HepG2 (cell line): ENCODE measurements around the gene TBX18. TPM values are rescaled to one million over a fixed set of nuclear protein-coding genes. Genes with fewer than 3 reads are reported as not detected.

Source experiments
- ATAC-seq: fragments of 200-7000 bp; cut with Tn5 transposase; 3 replicates; pipeline ENCODE4 v1.9.1; 2020; ENCODE audit warnings: mild to moderate bottlenecking, moderate library complexity
- BruUV-seq: library from RNA; stranded (reverse); fragments of 400-500 nt; replicated peaks from 2 replicates; lab custom pipeline; 2021; lab: Mats Ljungman, UMichigan
- CTCF ChIA-PET: fragments of 300-600 bp; formaldehyde crosslinking; extraction: SDS; loops from one replicate; lab custom pipeline; 2021; ENCODE audit warnings: low total read pairs, inconsistent platforms, low intra/inter-chr PET ratio; lab: Yijun Ruan, JAX
- POLR2A ChIA-PET: fragments of 350-600 bp; sonication (Branson Sonifier 250); formaldehyde crosslinking; loops from one replicate; lab custom pipeline; 2020; ENCODE audit warnings: antibody characterized with exemption, inconsistent platforms; lab: Yijun Ruan, JAX
- DNase-seq: peaks from one replicate; pipeline ENCODE4 v3.0.0-alpha.2; 2015; ENCODE audit warnings: low spot score
- FAIRE-seq: peaks from 3 replicates; lab custom pipeline; 2011; peaks lifted over from hg19 to GRCh38; lab: Jason Lieb, UNC
- H2AFZ ChIP-seq: one replicate; pipeline ENCODE4 v1.6.1; 2011; ENCODE audit warnings: low read length, inconsistent platforms
- H3K27ac ChIP-seq: fragments of 300-600 bp; 3 replicates; pipeline ENCODE4 v1.8.0; 2011; ENCODE audit warnings: mixed run types, mild to moderate bottlenecking, mixed read lengths, low read length, inconsistent platforms; ENCODE audit not compliant: insufficient read depth; ENCODE audit errors: extremely low read length
- H3K27me3 ChIP-seq, 2 experiments: fragments of 200-600 bp in 1 of 2; 2 replicates in 1 of 2; 3 replicates in 1 of 2; pipeline versions ENCODE4 v1.6.0 to v1.8.0; 2011; ENCODE audit warnings: low read length in 2 of 2, mild to moderate bottlenecking in 2 of 2, moderate library complexity in 2 of 2, inconsistent platforms in 1 of 2; ENCODE audit not compliant: insufficient read depth in 2 of 2, control insufficient read depth in 1 of 2
- H3K36me3 ChIP-seq, 2 experiments: fragments of 200-600 bp in 1 of 2; replicated peaks in 1 of 2; 2 replicates in 1 of 2; 3 replicates in 1 of 2; pipeline versions ENCODE4 v1.5.1 to v1.8.0; 2011; ENCODE audit warnings: low read length in 2 of 2, inconsistent platforms in 1 of 2; ENCODE audit not compliant: insufficient read depth in 2 of 2, control insufficient read depth in 1 of 2
- H3K4me1 ChIP-seq: 2 replicates; pipeline ENCODE4 v1.5.1; 2012; ENCODE audit warnings: low read length, inconsistent platforms; ENCODE audit not compliant: insufficient read depth
- H3K4me2 ChIP-seq: 2 replicates; pipeline ENCODE4 v1.6.0; 2011; ENCODE audit warnings: low read depth, low read length, inconsistent platforms
- H3K4me3 ChIP-seq, 3 experiments: fragments of 200-600 bp in 1 of 3; sonication (generic), shearing (Covaris generic) in 1 of 3; replicated peaks in 1 of 3; 2 replicates each; pipeline ENCODE4 v1.5.1; 2011 to 2016; ENCODE audit warnings: low read length in 3 of 3, inconsistent platforms in 2 of 3, low read depth in 2 of 3, mild to moderate bottlenecking in 2 of 3, control low read depth in 1 of 3, mixed read lengths in 1 of 3; ENCODE audit not compliant: insufficient read depth in 1 of 3
- H3K79me2 ChIP-seq: one replicate; pipeline ENCODE4 v1.6.1; 2011; ENCODE audit warnings: low read length, inconsistent platforms; ENCODE audit not compliant: insufficient read depth
- H3K9ac ChIP-seq: 2 replicates; pipeline ENCODE4 v1.6.0; 2011; ENCODE audit warnings: mild to moderate bottlenecking, low read depth, low read length, inconsistent platforms; ENCODE audit not compliant: insufficient read depth
- H3K9me3 ChIP-seq: 2 replicates; pipeline ENCODE4 v1.5.1; 2012; ENCODE audit warnings: mild to moderate bottlenecking, low read length
- H4K20me1 ChIP-seq: 2 replicates; pipeline ENCODE4 v1.6.0; 2011; ENCODE audit warnings: inconsistent platforms, mild to moderate bottlenecking, low read length, moderate library complexity; ENCODE audit not compliant: insufficient read depth
- GMEB1 ChIP-seq: sonication (generic); formaldehyde crosslinking; IDR thresholded peaks from 2 replicates; pipeline ENCODE4 v1.5.1; 2020; ENCODE audit warnings: missing genetic modification reagents, mild to moderate bottlenecking, borderline replicate concordance
- GPN1 ChIP-seq: sonication (generic); formaldehyde crosslinking; IDR thresholded peaks from 2 replicates; pipeline ENCODE4 v1.5.1; 2020; ENCODE audit warnings: missing genetic modification reagents, borderline replicate concordance
- KAT8 ChIP-seq: IDR thresholded peaks from 2 replicates; pipeline ENCODE4 v1.6.1; 2016; ENCODE audit warnings: missing genetic modification reagents, missing compliant biosample characterization
- LRRFIP1 ChIP-seq: sonication (generic); formaldehyde crosslinking; conservative IDR thresholded peaks from 2 replicates; pipeline ENCODE4 v1.4.0; 2020; ENCODE audit warnings: missing genetic modification reagents
- NFAT5 ChIP-seq: sonication (generic); formaldehyde crosslinking; IDR thresholded peaks from 2 replicates; pipeline ENCODE4 v1.4.0; 2020; ENCODE audit warnings: missing genetic modification reagents
- PHF21A ChIP-seq: sonication (generic); formaldehyde crosslinking; IDR thresholded peaks from 2 replicates; pipeline ENCODE4 v1.5.0; 2020; ENCODE audit warnings: mild to moderate bottlenecking, missing genetic modification reagents
- TEF ChIP-seq: sonication (generic); formaldehyde crosslinking; IDR thresholded peaks from 2 replicates; pipeline ENCODE4 v1.5.0; 2020; ENCODE audit warnings: missing genetic modification reagents
- ZBTB14 ChIP-seq: sonication (generic); formaldehyde crosslinking; IDR thresholded peaks from 2 replicates; pipeline ENCODE4 v1.4.0; 2020; ENCODE audit warnings: missing genetic modification reagents
- ZBTB2 ChIP-seq: sonication (generic); formaldehyde crosslinking; IDR thresholded peaks from 2 replicates; pipeline ENCODE4 v1.8.0; 2022; ENCODE audit warnings: low read depth, missing genetic modification reagents
- ZNF350 ChIP-seq: sonication (generic); formaldehyde crosslinking; IDR thresholded peaks from 2 replicates; pipeline ENCODE4 v1.4.0; 2020; ENCODE audit warnings: mild to moderate bottlenecking, low read depth, missing genetic modification reagents, borderline replicate concordance
- WGBS: methylation state at CpG from one replicate; pipeline ENCODE4 v1.1.6; 2017; ENCODE audit warnings: low lambda C conversion rate; 5-methylcytosine and 5-hydroxymethylcytosine counted together
- in situ Hi-C: cut with HindIII; loops from 2 replicates; pipeline ENCODE4 v1.10.0; 2017; ENCODE audit warnings: low pct_unique_long_range_greater_than_20kb; ENCODE audit not compliant: extremely low pct_ligation_motif_present
- intact Hi-C: fragments of 100-400 bp; cut with micrococcal nuclease; formaldehyde crosslinking; loops from one replicate; pipeline ENCODE4 v1.10.0; 2022; ENCODE audit not compliant: unreplicated experiment
- polyA plus RNA-seq, 8 experiments: library from polyadenylated mRNA; depleted of rRNA in 3 of 8; stranded (reverse) in 7 of 8; unstranded in 1 of 8; fragments of >200 nt; fragmentation: Illumina TruSeq in 4 of 8; extraction: Trizol in 4 of 8; gene quantifications; 2 replicates each; pipeline versions ENCODE4 v1.2.1 to v1.2.3, GENCODE V29; 2011 to 2016; ENCODE audit warnings: low read depth in 4 of 8, missing spikeins in 1 of 8, mixed read lengths in 1 of 8; ENCODE audit not compliant: insufficient read depth in 1 of 8
- total RNA-seq, 5 experiments: library from RNA; depleted of rRNA; stranded (reverse); fragments of >200 nt; fragmentation: Illumina TruSeq; extraction: Trizol; gene quantifications; 2 replicates each; pipeline ENCODE4 v1.2.3, GENCODE V29; 2016; ENCODE audit warnings: low read depth in 1 of 5

Gene TBX18
- total and polyA plus RNA-seq, 2 of the 13 experiments (the other 11 are each of a cell fraction or from before 2014, with no cell fraction given), result not detected

GRCh38 chr6:84771756-84772356, 7.5 kb upstream of the TBX18 start:
- TF ChIP-seq ZBTB2 (CRISPR knock-in tag) (no peak), LRRFIP1 (CRISPR knock-in tag) (no peak), ZNF350 (no peak), NFAT5 (CRISPR knock-in tag) (no peak), TEF (no peak), GPN1 (no peak), ZBTB14 (CRISPR knock-in tag) (no peak), KAT8 (CRISPR knock-in tag) (no peak), GMEB1 (CRISPR knock-in tag) (no peak), PHF21A (CRISPR knock-in tag) (no peak)
- H3K27ac ChIP-seq, result no peak overlapping the region
- H3K4me3 ChIP-seq, result no peak overlapping the region
- POLR2A ChIA-PET, result no interaction called here
- no peak overlapping the region for H2AFZ ChIP-seq
- H3K79me2 ChIP-seq, result no peaks in the 10 kb centered on the region
- H3K9ac ChIP-seq, result no peak overlapping the region
- WGBS, result 21% methylated on average over 16 of the region's 16 CpGs
- H3K4me1 ChIP-seq, result no peaks in the 10 kb centered on the region
- CTCF ChIA-PET, result no interaction called here
- intact Hi-C loops, result no loop called here
- no peak for FAIRE-seq
- no peaks in the 10 kb centered on the region for H3K9me3 ChIP-seq
- H3K27me3 ChIP-seq, result peaks cover under 1 to 22% of the 10 kb centered on the region in 2 experiments; a peak in 4 of 5 replicates
- ATAC-seq, result no peak
- no TSS peak for BruUV-seq
- no peak for DNase-seq
- no peaks in the 10 kb centered on the region for H4K20me1 ChIP-seq
- in situ Hi-C loops, result no loop called here
- no peak overlapping the region for H3K4me2 ChIP-seq
- H3K36me3 ChIP-seq, result no peaks in the 10 kb centered on the region
